GM15510 (cell line): ENCODE data around the gene IFITM5.

ENCODE experiments used
- POLR2A ChIP-seq: IDR thresholded peaks from 3 replicates; pipeline ENCODE4 v1.6.1; 2011; ENCODE audit warnings: borderline replicate concordance; ENCODE audit not compliant: insufficient read length; ENCODE audit errors: extremely low read depth

IFITM5 gene

DNA sequence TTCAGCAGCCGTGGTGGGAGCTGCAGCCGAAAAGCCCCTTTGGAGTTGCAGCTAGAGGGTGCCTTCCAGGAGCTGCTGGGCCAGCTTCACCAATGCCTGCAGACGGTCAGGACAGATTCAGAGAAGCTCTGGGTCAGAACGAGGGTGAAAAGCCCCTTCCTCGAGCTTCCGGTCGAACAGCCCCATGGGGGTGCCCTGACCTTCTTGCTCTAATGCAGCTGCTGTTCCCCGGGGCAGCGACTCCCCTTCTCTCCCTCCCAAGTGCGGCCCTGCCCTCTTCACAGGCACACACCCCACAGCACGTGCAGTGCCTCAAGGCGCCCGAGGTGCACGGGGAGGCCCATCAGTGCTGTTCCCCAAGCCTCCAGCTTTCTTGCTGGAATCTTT is 31.0 kb upstream of the IFITM5 start:
- TF ChIP-seq POLR2A, result peak; percentile 11

DNA sequence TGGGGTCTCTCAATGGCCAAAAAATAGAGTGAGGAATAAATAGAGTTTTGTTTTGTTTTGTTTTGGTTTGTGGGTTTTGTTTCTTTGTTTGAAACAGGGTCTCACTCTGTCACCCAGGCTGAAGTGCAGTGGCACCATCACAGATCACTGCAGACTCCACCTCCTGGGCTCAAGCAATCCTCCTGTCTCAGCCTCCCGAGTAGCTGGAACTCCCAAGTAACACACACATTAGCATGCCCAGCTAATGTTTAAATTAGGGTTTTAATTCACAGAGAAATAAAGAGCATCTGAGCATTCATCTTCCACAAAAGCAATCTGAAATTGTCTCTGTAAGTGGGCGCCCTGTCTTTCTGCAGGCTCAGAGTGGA is 30.5 kb upstream of the IFITM5 start:
- no peak for TF ChIP-seq POLR2A

DNA sequence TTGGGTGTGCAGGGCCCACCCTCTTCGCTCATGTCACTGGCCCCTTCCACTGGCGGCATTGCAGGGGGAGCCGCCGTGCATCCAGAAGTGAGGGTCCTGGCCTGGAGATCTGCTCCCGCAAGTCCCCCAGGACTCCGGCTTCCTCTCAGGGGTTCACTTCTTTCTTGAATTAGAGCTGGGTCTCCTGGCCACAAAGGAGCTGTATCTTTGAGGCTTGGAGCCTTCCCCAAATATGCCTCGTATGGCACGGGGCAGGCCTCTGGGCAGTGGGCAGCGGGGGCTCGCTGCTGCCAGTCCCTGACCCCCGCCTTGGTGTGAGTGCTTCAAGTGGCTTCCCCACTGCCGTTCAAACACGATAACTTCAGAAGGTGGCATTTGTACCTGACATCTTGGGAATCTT is 28.7 kb upstream of the IFITM5 start:
- TF ChIP-seq POLR2A, result no peak

DNA sequence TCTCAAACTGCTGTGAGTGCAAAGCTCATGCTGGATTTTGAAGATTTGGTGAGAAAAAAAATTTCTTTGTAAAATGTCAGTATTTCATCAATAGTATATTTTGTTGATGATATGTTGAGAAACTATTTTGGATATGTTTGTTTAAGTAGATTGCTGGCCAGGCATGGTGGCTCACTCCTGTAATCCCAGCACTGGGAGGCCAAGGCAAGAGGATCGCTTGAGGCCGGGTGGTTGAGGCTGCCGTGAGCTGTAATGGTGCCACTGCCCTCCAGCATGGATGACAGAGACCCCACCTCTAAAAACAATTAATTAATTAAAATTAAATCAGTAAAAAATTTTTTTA is 28.2 kb upstream of the IFITM5 start:
- no peak for TF ChIP-seq POLR2A

DNA sequence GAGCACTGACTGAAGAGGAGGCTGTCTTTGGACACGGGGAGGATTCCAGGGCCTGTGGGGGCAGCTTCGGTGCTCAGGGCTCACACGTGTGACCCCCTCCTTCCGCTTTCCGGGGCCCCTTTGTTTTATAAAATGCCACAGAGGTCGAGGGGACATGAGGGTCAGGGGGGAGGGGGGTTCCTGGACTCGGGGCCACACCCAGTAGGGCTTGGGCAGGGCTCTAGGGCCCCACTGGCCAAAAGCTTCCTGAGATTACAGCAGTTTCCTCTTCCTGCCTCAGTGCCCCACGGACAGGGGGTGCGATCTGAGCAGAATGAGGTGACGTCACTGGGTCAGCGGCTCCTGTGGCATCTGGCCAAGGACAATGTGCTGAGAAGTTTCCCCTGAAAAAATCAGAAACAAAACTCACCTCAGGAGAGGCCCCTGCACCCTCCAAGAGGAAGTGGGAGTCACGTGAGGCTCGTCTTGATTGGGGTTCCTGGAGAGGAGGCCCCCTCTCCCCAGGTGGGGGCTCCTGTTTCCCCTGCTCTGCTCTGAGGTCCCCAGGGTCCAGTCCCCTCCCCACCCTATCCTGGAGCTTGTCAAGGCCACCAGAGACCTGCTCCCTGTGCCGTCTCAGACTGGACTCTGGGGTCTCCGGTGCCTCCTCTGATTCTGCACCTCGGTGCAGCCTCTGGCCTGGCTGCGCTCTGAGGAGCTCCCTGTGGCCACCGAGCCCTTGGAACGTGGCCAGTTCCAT is 27.7 kb upstream of the IFITM5 start:
- peak; percentile 52 for TF ChIP-seq POLR2A

DNA sequence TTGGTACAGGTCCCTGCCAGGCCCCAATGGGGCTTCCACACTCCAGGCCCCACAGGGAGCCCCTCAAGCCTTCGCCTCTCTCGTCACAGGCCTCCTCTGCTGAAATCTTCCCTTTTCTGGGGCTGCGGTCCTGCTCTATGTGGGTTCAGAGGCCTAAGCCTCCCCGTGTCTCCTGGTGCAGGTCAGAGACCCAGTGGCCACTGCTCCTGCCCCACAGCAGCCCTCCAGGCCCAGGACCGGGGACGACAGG is 27.2 kb upstream of the IFITM5 start:
- TF ChIP-seq POLR2A, result no peak

DNA sequence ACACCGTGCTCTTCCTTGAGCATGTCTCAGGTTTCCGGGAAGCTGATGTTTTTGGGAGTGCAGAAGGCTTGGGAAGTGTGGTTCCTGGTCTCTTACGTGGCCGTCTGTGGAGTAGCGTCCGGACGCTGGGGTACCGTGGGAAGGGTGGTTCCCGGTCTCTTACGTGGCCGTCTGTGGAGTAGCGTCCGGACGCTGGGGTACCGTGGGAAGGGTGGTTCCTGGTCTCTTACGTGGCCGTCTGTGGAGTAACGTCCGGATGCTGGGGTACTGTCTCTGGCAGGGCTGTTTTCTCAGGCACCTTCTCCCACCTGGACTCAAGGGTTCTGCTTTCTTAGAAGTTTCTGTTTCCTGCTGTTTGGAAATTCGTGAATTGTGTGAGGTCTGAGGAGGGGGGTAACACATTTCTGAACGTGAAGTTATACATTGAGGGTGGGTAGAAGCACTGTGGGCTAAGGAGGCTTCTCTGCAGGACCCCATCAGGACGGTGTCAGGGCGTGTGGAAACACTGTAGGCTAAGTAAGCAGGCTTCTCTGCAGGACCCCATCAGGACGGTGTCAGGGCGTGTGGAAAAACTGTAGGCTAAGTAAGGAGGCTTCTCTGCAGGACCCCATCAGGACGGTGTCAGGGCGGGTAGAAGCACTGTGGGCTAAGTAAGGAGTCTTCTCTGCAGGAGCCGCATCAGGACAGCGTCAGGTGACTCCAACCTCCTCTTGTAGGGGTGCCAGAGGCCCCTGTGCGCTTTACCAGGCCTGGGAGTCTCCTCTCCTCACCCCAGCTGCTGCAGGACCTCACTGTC is 26.7 kb upstream of the IFITM5 start:
- TF ChIP-seq POLR2A, result no peak

DNA sequence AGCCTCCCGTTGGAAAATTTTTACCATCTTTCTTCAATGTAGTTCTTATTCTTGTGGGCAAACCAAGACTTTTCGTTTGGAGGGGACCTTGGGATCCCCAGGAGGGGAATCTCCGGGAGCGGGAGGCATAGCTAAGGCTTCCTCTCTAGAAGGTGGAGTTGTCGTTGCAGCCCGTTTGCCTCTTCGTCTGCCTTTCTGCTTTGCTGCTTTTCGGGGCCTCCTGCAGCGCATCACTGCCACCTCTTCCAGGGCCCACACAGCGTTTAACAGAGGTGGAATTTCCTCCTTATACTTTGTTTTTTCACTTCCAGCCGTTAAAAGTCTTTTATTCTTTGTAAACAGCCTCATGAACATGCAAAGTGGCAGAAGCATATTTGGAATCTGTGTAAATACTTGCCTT is 24.8 kb upstream of the IFITM5 start:
- no peak for TF ChIP-seq POLR2A

DNA sequence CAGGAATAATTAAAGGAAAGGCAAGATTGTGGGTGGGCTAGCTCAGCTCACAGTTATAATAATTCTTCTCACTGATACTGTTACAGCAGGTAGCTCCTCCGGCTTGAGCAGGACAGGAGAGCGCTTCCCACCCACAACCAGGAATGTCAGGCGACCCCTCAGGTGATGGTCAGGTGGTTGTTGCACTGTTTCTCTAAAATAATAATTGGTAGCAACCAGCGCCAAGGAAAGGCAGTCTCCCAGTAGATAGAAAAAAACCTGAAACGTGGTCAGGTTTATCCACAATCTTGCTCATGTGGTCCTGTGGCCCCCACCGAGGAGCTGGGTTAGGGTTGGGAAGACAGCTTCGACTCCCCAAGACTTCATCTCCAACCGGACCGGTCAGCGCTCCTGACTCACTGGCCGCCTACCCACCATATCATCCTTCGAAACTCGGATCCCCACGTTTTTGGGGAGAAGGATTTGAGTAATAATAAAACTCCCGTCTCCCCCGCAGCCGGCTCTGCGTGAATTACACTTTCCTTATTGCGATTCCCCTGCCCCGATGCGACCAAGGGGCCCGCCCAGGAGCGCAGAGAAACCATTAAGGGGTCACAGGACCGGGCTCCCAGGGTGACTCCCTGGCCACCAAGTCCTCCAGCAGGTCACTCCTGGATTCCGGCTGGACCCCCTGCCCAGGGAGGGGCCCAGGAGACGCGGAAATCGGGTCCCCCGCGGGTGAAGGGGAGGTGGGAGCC is 18.5 kb upstream of the IFITM5 start:
- TF ChIP-seq POLR2A, result peak; percentile 21

DNA sequence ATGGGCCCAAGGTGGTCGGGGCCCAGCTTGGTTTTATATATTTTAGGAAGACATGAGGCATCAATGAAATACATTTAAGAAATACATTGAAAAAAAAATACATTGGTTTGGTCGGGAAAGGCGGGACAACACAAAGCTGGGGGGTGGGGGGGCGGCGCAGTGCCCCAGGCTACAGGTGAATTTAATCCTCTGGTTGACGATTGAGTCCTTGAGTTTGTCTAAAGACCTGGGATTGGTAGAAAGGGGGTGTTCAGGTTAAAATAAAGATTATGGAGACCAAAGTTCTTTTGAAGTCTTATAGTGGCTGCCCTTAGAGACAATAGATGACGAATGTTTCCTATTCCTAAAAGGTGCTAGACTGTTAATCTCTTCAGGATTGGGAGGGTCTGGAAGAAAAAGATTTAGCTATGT is 17.6 kb upstream of the IFITM5 start:
- no peak for TF ChIP-seq POLR2A

DNA sequence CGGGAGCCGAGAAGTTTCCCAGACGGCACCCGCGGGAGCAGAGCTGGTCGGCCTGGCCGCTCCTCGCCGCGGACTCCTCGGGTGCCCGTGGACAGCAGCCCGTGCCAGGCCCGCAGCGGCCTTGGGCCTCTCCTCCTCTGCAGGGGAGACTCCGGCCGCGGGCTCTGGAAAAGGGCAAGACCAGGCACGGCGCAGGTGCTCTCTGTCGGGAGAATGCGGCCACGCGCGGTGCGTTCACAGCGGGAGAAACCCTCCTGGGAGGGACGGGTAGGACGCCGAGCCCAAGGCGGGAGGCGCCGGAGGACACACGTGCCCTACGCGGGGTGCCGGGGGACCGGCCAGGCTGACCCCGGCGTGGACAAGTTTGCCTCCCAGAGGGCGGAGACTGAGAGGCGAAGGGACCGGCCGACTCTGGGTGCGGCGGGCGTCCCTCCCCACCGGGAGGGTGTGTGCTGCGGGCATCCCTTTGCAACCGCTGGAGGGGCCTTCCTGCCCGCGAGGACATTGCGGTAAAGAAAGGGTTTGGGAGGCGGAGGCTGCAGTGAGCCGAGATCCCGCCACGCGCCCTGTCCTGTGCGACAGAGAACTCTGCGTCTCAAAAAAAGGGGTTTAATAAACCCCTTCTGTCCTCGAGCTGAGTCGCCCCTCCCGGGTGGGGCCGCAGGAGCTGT is 16.8 kb upstream of the IFITM5 start:
- no peak for TF ChIP-seq POLR2A

DNA sequence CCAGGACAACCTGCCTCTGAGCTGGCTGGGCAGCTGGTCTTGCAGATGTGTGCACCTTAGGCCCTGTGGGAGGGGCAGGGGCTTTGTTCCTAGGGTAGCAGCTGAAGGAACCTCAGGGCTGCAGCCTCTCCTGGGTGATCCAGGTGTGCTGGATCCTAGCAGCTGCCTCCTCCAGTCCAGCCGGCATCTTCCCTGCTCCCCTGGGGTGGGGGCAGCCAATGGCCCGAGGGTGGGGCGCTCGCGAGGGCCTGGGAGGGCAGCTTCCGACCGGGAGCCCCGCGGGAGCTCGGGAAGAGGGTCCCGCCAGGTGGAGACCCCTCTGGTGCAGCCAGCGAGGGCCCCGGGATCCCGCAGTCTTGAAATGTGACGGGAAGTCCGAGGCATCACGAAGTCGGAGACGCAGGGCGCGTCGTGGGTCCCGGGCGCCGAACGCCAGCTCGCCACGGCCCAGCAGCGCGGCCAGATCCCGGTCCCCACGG is 16.2 kb upstream of the IFITM5 start:
- TF ChIP-seq POLR2A, result no peak

DNA sequence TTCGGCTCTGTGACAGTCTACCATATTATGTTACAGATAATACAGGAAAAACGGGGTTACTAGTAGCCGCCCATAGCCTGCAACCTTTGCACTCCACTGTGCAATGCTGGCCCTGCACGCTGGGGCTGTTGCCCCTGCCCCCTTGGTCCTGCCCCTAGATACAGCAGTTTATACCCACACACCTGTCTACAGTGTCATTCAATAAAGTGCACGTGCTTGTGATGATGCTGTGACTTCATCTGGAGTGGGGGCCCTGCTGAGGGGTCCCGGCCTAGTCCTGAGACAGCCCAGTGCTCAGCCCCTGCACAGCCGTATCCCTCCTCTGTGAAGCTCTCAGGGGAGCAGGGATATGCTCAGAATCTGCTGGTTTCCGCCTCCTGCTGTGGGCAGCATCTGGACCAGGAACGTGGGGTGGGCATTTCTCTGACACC is 15.7 kb upstream of the IFITM5 start:
- TF ChIP-seq POLR2A, result no peak

DNA sequence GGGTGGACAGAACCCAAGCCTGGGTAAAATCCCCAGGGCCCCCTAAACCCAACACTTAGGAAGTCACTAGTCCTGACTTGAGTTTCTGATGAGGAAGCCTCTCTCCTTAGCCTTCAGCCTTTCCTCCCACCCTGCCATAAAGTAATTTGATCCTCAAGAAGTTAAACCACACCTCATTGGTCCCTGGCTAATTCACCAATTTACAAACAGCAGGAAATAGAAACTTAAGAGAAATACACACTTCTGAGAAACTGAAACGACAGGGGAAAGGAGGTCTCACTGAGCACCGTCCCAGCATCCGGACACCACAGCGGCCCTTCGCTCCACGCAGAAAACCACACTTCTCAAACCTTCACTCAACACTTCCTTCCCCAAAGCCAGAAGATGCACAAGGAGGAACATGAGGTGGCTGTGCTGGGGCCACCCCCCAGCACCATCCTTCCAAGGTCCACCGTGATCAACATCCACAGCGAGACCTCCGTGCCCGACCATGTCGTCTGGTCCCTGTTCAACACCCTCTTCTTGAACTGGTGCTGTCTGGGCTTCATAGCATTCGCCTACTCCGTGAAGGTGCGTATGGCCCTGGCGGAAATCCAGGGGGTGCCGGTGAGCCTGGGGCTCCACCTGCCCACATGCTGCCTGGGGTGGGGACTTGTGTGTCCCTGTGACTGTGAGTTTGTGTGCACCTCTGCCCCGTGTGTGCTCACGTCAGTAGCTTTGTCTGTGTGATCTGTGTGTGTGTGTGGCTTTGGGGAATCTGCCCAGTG is 14.6 kb upstream of the IFITM5 start, which contains the start of gene IFITM1:
TSS of gene IFITM1 (plus strand) at position 254 of the 767 bp plus-strand sequence. CDS start at position 385, 131 bp downstream.
- TF ChIP-seq POLR2A, result peak; percentile 85
